BE2C (cell line): ENCODE data around the gene NFIB.

Experiments used
- DNase-seq: peaks from one replicate; pipeline ENCODE4 v3.0.0-alpha.2; 2020
- H3K27me3 ChIP-seq: fragments of 250-450 bp; sonication (Bioruptor Pico); 2 replicates; pipeline ENCODE4 v1.5.1; 2020; ENCODE audit warnings: mild to moderate bottlenecking
- H3K36me3 ChIP-seq: fragments of 250-450 bp; sonication (Bioruptor Pico); 2 replicates; pipeline ENCODE4 v1.5.1; 2020; ENCODE audit warnings: mild to moderate bottlenecking
- H3K4me1 ChIP-seq: fragments of 250-450 bp; sonication (Bioruptor Pico); 2 replicates; pipeline ENCODE4 v1.5.1; 2020
- H3K4me3 ChIP-seq: 2 replicates; pipeline ENCODE4 v1.5.1; 2011; ENCODE audit warnings: low read depth, low read length
- H3K9me3 ChIP-seq: fragments of 250-450 bp; sonication (Bioruptor Pico); 2 replicates; pipeline ENCODE4 v1.5.1; 2020
- CTCF ChIP-seq: IDR thresholded peaks from 2 replicates; pipeline ENCODE4 v1.5.1; 2012; ENCODE audit warnings: mild to moderate bottlenecking, low read depth, low read length

NFIB gene

GRCh38 chr9:14072850-14073249, 241.1 kb downstream of the NFIB start:
- H3K36me3 ChIP-seq: no peaks in the 10 kb centered on the region
- no peak overlapping the region for H3K4me3 ChIP-seq
- TF ChIP-seq CTCF: no peak
- no peaks in the 10 kb centered on the region for H3K9me3 ChIP-seq
- H3K4me1 ChIP-seq: no peaks in the 10 kb centered on the region
- no peak for DNase-seq
- no peaks in the 10 kb centered on the region for H3K27me3 ChIP-seq

GRCh38 chr9:14071484-14071883, 242.5 kb downstream of the NFIB start:
- Histone ChIP-seq H3K4me3 (no peak overlapping the region), H3K36me3 (no peaks in the 10 kb centered on the region), H3K27me3 (no peaks in the 10 kb centered on the region), H3K4me1 (no peaks in the 10 kb centered on the region), H3K9me3 (no peaks in the 10 kb centered on the region)
- DNase-seq: peak; percentile 40
- TF ChIP-seq CTCF: peak; percentile 52

- H3K27me3 ChIP-seq: no peaks in the 10 kb centered on the region
- H3K4me1 ChIP-seq: no peaks in the 10 kb centered on the region
- no peak for TF ChIP-seq CTCF
- no peaks in the 10 kb centered on the region for H3K9me3 ChIP-seq
- H3K36me3 ChIP-seq: no peaks in the 10 kb centered on the region
- H3K4me3 ChIP-seq: no peak overlapping the region
- DNase-seq: no peak
Observed at GRCh38 chr9:14068690-14069089, 245.3 kb downstream of the NFIB start.

- no peak overlapping the region for H3K4me3 ChIP-seq
- no peak for TF ChIP-seq CTCF
- no peak for DNase-seq
- no peaks in the 10 kb centered on the region for H3K36me3 ChIP-seq
- no peaks in the 10 kb centered on the region for H3K9me3 ChIP-seq
- H3K27me3 ChIP-seq: no peaks in the 10 kb centered on the region
- H3K4me1 ChIP-seq: peaks cover 7% of the 10 kb centered on the region; the same call in 1 of the 2 replicates
Observed at GRCh38 chr9:14066831-14067230, 247.1 kb downstream of the NFIB start.

GRCh38 chr9:14066032-14066431, 247.9 kb downstream of the NFIB start:
- no peaks in the 10 kb centered on the region for H3K36me3 ChIP-seq
- H3K9me3 ChIP-seq: no peaks in the 10 kb centered on the region
- peaks cover 12% of the 10 kb centered on the region; the same call in 1 of the 2 replicates for H3K4me1 ChIP-seq
- no peaks in the 10 kb centered on the region for H3K27me3 ChIP-seq
- no peak overlapping the region for H3K4me3 ChIP-seq
- DNase-seq: no peak
- TF ChIP-seq CTCF: no peak

- H3K4me1 ChIP-seq: peaks cover 12% of the 10 kb centered on the region; the same call in 1 of the 2 replicates
- H3K27me3 ChIP-seq: no peaks in the 10 kb centered on the region
- no peak overlapping the region for H3K4me3 ChIP-seq
- no peak for TF ChIP-seq CTCF
- DNase-seq: no peak
- H3K36me3 ChIP-seq: no peaks in the 10 kb centered on the region
- no peaks in the 10 kb centered on the region for H3K9me3 ChIP-seq
Observed at GRCh38 chr9:14064940-14065339, 249.0 kb downstream of the NFIB start.
